AG09309 (cell line): ENCODE measurements around the gene TRIM7.
A peak's percentile ranks its signal among the peaks of the same experiment; 100 is the strongest.
"Not testable (repeated sequence)": the region's sequence is repeated elsewhere in the genome, so short reads cannot be mapped to it uniquely, and the experiment has no call there.

Experiments
- DNase-seq: peaks from one replicate; pipeline ENCODE4 v3.0.0-alpha.2; 2010; ENCODE audit warnings: low read depth
- H3K4me3 ChIP-seq: 2 replicates; pipeline ENCODE4 v1.5.1; 2011; ENCODE audit warnings: mild to moderate bottlenecking, low read depth, low read length, moderate library complexity; ENCODE audit not compliant: control insufficient read depth
- CTCF ChIP-seq: IDR thresholded peaks from 2 replicates; pipeline ENCODE4 v1.5.1; 2011; ENCODE audit warnings: mild to moderate bottlenecking, low read depth, low read length, inconsistent platforms; ENCODE audit not compliant: insufficient read depth, control insufficient read depth; ENCODE audit errors: missing control alignments

The TRIM7 gene

DNA sequence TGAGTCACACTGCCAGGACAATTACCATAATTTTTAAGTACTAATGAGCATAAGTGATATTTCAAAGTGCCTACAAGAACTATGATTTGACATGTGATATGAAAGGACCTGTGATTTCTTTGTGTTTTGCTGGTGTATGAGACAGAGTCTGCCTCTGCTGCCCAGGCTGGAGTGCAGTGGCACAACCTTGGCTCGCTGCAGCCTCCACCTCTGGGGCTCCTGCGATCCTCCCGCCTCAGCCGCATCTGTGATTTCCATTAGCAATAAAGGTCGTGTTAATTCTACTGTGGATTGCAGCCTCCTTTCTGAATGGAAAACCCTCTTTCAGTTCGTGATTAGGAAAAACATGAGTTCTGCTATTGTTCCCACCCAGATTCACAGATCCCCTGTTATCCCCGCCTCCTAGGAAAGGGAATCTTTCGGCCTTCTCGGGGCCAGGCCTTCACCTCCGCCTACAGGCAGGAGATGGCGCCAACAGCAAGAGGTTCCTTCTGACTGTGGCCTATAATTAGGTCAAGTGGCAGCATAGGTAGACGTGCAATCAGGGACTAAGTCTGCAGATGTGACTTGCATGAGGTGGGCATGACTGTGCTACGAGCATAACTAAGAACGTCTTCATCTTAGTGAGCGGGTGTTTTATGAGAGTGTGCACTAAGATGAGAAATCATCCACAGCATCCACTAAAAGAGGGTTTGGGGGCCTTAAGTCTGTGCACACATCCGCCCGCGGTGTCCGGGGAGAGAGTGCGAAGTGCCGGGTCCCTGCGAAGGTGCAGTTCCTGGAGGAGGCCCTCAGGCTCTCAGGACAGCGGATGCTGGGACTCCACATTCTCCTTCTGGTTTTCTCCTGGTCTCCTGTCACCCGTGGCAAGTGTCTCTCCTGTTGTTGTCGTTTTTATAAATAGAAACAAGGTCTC is 23.1 kb downstream of the TRIM7 start:
- no peak for DNase-seq

GRCh38 chr5:181177559-181177958 is 27.4 kb downstream of the TRIM7 start:
- H3K4me3 ChIP-seq, DNase-seq: not testable (repeated sequence)

More for the DNA sequence above, 23.1 kb downstream of the TRIM7 start:
- TF ChIP-seq CTCF, result peak; percentile 75
- H3K4me3 ChIP-seq, result no peak overlapping the region

- DNase-seq, result no peak
- no peak for TF ChIP-seq CTCF
- no peak overlapping the region for H3K4me3 ChIP-seq
These were observed 28.6 kb downstream of the TRIM7 start for GRCh38 chr5:181176254-181176952.

DNA sequence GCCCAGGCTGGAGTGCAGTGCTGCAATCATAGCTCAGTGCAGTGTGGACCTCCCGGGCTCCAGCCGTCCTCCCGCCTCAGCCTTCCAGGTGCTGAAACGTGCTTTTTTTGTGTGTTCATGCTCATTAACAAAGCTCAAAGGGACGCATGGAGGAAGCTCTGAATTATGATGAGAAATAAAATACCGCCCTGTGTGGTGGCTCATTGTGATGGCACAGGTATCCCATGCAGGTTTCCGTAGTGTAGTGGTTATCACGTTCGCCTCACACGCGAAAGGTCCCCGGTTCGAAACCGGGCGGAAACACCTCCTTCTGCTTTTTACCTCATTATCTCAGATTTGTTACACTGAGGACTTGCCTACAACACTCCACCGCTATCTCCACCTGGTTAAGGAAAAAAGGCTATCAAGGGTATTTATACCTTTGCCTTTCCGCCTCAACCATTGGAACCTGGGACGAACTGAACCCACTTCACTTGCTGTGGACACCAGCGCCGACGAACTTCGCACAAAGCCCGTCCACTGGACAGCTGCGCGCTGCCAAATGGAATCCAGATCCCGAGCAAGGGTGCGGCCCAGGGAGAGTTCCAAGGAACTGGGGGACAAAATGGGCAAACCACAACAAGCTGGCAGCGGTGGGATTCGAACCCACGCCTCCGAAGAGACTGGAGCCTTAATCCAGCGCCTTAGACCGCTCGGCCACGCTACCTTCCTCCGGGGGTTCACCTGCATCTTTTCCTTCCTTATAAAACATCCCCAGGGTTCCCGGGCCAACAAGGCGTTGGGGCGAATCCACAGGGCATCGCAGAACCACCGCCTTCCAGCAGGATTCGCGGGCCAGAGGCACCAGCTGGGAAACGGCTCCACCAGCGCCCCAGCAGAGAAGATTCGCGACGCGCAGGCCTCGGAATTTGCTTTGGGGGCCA is 31.3 kb downstream of the TRIM7 start:
- H3K4me3 ChIP-seq, result no peak overlapping the region
- no peak for TF ChIP-seq CTCF
- DNase-seq, result no peak

GRCh38 chr5:181173027-181173419 is 32.0 kb downstream of the TRIM7 start:
- TF ChIP-seq CTCF, result no peak
- no peak for DNase-seq
- H3K4me3 ChIP-seq, result no peak overlapping the region

GRCh38 chr5:181171782-181172181 is 33.2 kb downstream of the TRIM7 start:
- TF ChIP-seq CTCF, result no peak
- DNase-seq, result no peak
- H3K4me3 ChIP-seq, result no peak overlapping the region
